Activated naive CD4-positive, alpha-beta T cell treated with anti-CD3 and anti-CD28 coated beads, Interleukin-2, amount 50 U/mL, for 72 hours (primary cell): ENCODE data around the gene OR5H15. TPM values are rescaled to one million over a fixed set of nuclear protein-coding genes. Genes with fewer than 3 reads are reported as not detected.
"Not testable (repeated sequence)": the region's sequence is repeated elsewhere in the genome, so short reads cannot be mapped to it uniquely, and the experiment has no call there.

Experiments
- ATAC-seq, 2 donors: fragments of 150-1000 bp; cut with Tn5 transposase; 2 replicates each; pipeline ENCODE4 v1.10.0; 2021; ENCODE audit warnings: mild to moderate bottlenecking in 2 of 2, moderate library complexity in 2 of 2
- DNase-seq, 2 donors: peaks; one replicate each; pipeline ENCODE4 v3.0.0; 2021 to 2022; ENCODE audit warnings: low spot score in 2 of 2
- H3K27ac Mint-ChIP-seq, 2 donors: one replicate each; pipeline ENCODE4 v1.8.0; 2022; ENCODE audit warnings: mild to moderate bottlenecking in 2 of 2, mixed read lengths in 2 of 2
- H3K36me3 Mint-ChIP-seq, 2 donors: one replicate each; pipeline ENCODE4 v1.8.0; 2022; ENCODE audit warnings: mixed read lengths in 2 of 2
- H3K9me3 Mint-ChIP-seq, 2 donors: one replicate each; pipeline ENCODE4 v1.8.0; 2022; ENCODE audit warnings: mixed read lengths in 2 of 2
- total RNA-seq, 2 donors: library from RNA; stranded (reverse); gene quantifications; one replicate each; pipeline ENCODE4 v1.2.3, GENCODE V29; 2022

OR5H15 gene
- total RNA-seq = not detected

- H3K9me3 Mint-ChIP-seq = no peaks in the 10 kb centered on the region
- no peak within 1 kb of the TSS for H3K27ac Mint-ChIP-seq
- ATAC-seq (no peak), DNase-seq (no peak)
- no peaks in the 10 kb centered on the region for H3K36me3 Mint-ChIP-seq
These were observed at the start of gene OR5H15 for GRCh38 chr3:98166396-98166795. Gene OR5H15, plus strand, starts transcription at chr3:98166696. Its CDS starts 2,004 bp downstream, at chr3:98168700.

GRCh38 chr3:98130421-98130820 is 36.1 kb upstream of the OR5H15 start, which contains the start of gene OR5H1:
Gene OR5H1, plus strand, starts transcription at chr3:98130721. Its CDS starts 1,977 bp downstream, at chr3:98132698.
- Mint-ChIP-seq H3K27ac (no peak within 1 kb of the TSS), H3K36me3 (no peaks in the 10 kb centered on the region), H3K9me3 (no peaks in the 10 kb centered on the region)
- DNase-seq (no peak), ATAC-seq (no peak)

GRCh38 chr3:98136631-98137030 is 29.9 kb upstream of the OR5H15 start:
- Mint-ChIP-seq H3K27ac (no peak overlapping the region), H3K36me3 (no peaks in the 10 kb centered on the region), H3K9me3 (no peaks in the 10 kb centered on the region)
- ATAC-seq = no peak
- DNase-seq = no peak

GRCh38 chr3:98137826-98138557 is 28.5 kb upstream of the OR5H15 start:
- H3K36me3 Mint-ChIP-seq, H3K27ac Mint-ChIP-seq, ATAC-seq, DNase-seq, H3K9me3 Mint-ChIP-seq: not testable (repeated sequence)

- Mint-ChIP-seq H3K27ac (no peak overlapping the region), H3K36me3 (no peaks in the 10 kb centered on the region), H3K9me3 (peaks cover 0 to 3% of the 10 kb centered on the region in 2 donors)
- DNase-seq (no peak), ATAC-seq (no peak)
These were observed 26.0 kb upstream of the OR5H15 start for GRCh38 chr3:98140531-98140930.

- H3K9me3 Mint-ChIP-seq = peaks cover 2 to 9% of the 10 kb centered on the region in 2 donors
- H3K27ac Mint-ChIP-seq = no peak within 1 kb of the TSS
- DNase-seq (no peak), ATAC-seq (no peak)
- H3K36me3 Mint-ChIP-seq = no peaks in the 10 kb centered on the region
These were observed 19.3 kb upstream of the OR5H15 start, which contains the start of gene OR5H14 for GRCh38 chr3:98147179-98147578. Gene OR5H14, plus strand, starts transcription at chr3:98147479. Its CDS starts 1,907 bp downstream, at chr3:98149386.

GRCh38 chr3:98148751-98149150 is 17.7 kb upstream of the OR5H15 start:
- H3K9me3 Mint-ChIP-seq = peaks cover 5 to 9% of the 10 kb centered on the region in 2 donors
- no peaks in the 10 kb centered on the region for H3K36me3 Mint-ChIP-seq
- no peak for DNase-seq

GRCh38 chr3:98149456-98149855 is 17.0 kb upstream of the OR5H15 start:
- not testable (repeated sequence) for H3K9me3 Mint-ChIP-seq, H3K36me3 Mint-ChIP-seq, ATAC-seq, H3K27ac Mint-ChIP-seq, DNase-seq

More at GRCh38 chr3:98148751-98149150, 17.7 kb upstream of the OR5H15 start:
- no peak overlapping the region for H3K27ac Mint-ChIP-seq
- no peak for ATAC-seq

- no peak for ATAC-seq
- no peak for DNase-seq
- Mint-ChIP-seq H3K27ac (no peak overlapping the region), H3K36me3 (no peaks in the 10 kb centered on the region), H3K9me3 (peaks cover 5 to 6% of the 10 kb centered on the region in 2 donors)
These were observed 15.3 kb upstream of the OR5H15 start for GRCh38 chr3:98151241-98151640.

GRCh38 chr3:98171071-98171470 is 4.6 kb downstream of the OR5H15 start:
- DNase-seq (no peak), ATAC-seq (no peak)
- Mint-ChIP-seq H3K36me3 (no peaks in the 10 kb centered on the region), H3K27ac (no peak overlapping the region), H3K9me3 (no peaks in the 10 kb centered on the region)

- Mint-ChIP-seq H3K36me3 (no peaks in the 10 kb centered on the region), H3K27ac (no peak overlapping the region), H3K9me3 (peaks cover 0 to 7% of the 10 kb centered on the region in 2 donors)
- DNase-seq = no peak
- ATAC-seq = no peak
These were observed 6.1 kb downstream of the OR5H15 start for GRCh38 chr3:98172621-98173020.

GRCh38 chr3:98180319-98180890 is 13.9 kb downstream of the OR5H15 start:
- no peak for DNase-seq
- no peaks in the 10 kb centered on the region for H3K36me3 Mint-ChIP-seq
- H3K9me3 Mint-ChIP-seq = peaks cover 0 to 7% of the 10 kb centered on the region in 2 donors
- H3K27ac Mint-ChIP-seq = no peak overlapping the region
- no peak for ATAC-seq

- ATAC-seq = no peak
- Mint-ChIP-seq H3K36me3 (no peaks in the 10 kb centered on the region), H3K27ac (no peak overlapping the region), H3K9me3 (no peaks in the 10 kb centered on the region)
- no peak for DNase-seq
These were observed 15.7 kb downstream of the OR5H15 start for GRCh38 chr3:98182196-98182595.

- Mint-ChIP-seq H3K9me3 (no peaks in the 10 kb centered on the region), H3K36me3 (no peaks in the 10 kb centered on the region), H3K27ac (no peak overlapping the region)
- DNase-seq = no peak
- ATAC-seq = no peak
These were observed 18.7 kb downstream of the OR5H15 start for GRCh38 chr3:98185180-98185579.

GRCh38 chr3:98188545-98188944 is 22.0 kb downstream of the OR5H15 start:
- Mint-ChIP-seq H3K9me3 (no peaks in the 10 kb centered on the region), H3K36me3 (no peaks in the 10 kb centered on the region), H3K27ac (no peak overlapping the region)
- ATAC-seq (no peak), DNase-seq (no peak)

- DNase-seq, ATAC-seq, H3K27ac Mint-ChIP-seq, H3K9me3 Mint-ChIP-seq, H3K36me3 Mint-ChIP-seq: not testable (repeated sequence)
These were observed 24.4 kb downstream of the OR5H15 start for GRCh38 chr3:98190911-98191310.

GRCh38 chr3:98196293-98196692 is 29.8 kb downstream of the OR5H15 start:
- not testable (repeated sequence) for H3K36me3 Mint-ChIP-seq, H3K27ac Mint-ChIP-seq, H3K9me3 Mint-ChIP-seq, ATAC-seq, DNase-seq

GRCh38 chr3:98199020-98199419 is 32.5 kb downstream of the OR5H15 start:
- Mint-ChIP-seq H3K27ac (no peak overlapping the region), H3K36me3 (no peaks in the 10 kb centered on the region), H3K9me3 (no peaks in the 10 kb centered on the region)
- ATAC-seq = no peak
- no peak for DNase-seq
